ENCODE data around the gene CNMD.

DNA sequence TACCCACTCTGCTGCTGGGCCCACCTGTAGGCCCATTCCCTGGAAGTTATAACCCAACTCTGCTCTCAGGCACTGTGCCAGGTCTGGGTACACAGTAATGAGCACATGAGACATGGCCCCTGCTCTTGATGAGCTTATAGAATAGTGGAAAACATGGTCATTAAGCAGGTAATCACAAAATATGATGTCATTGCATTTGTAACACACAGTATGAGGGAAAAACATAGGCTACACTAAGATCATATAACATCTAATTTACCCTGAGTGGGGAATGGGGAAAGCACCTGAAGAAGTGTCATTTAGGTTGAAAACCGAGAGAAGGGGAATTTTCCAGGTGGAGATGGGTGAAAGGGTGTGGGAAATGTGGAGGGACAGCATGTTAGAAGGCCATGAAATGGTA, 3.9 kb upstream of the CNMD start:
- TF ChIP-seq, protein P1, sequence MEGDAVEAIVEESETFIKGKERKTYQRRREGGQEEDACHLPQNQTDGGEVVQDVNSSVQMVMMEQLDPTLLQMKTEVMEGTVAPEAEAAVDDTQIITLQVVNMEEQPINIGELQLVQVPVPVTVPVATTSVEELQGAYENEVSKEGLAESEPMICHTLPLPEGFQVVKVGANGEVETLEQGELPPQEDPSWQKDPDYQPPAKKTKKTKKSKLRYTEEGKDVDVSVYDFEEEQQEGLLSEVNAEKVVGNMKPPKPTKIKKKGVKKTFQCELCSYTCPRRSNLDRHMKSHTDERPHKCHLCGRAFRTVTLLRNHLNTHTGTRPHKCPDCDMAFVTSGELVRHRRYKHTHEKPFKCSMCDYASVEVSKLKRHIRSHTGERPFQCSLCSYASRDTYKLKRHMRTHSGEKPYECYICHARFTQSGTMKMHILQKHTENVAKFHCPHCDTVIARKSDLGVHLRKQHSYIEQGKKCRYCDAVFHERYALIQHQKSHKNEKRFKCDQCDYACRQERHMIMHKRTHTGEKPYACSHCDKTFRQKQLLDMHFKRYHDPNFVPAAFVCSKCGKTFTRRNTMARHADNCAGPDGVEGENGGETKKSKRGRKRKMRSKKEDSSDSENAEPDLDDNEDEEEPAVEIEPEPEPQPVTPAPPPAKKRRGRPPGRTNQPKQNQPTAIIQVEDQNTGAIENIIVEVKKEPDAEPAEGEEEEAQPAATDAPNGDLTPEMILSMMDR (conservative IDR thresholded peaks at IDR 0.05 in 1 of 2, IDR thresholded peaks at IDR 0.05 in 1 of 2; ENCODE audit: extremely low read depth in 1 of 2, insufficient read depth in 1 of 2, low read depth in 1 of 2, low read length in 2 of 2), result no peak
- no peak for TF ChIP-seq EZH2 (IDR thresholded peaks at IDR 0.05; ENCODE audit: borderline replicate concordance, low read length)

Measured in mammary epithelial cell (primary cell).